ENCODE data around the gene ACTL6A.
"Not testable (repeated sequence)": the region's sequence is repeated elsewhere in the genome, so short reads cannot be mapped to it uniquely, and the experiment has no call there.

- not testable (repeated sequence) for TF ChIP-seq CTCF, POLR2A (IDR thresholded peaks at IDR 0.05)
Measured at GRCh38 chr3:179516461-179517251, 46.1 kb upstream of the ACTL6A start.

Data from thyroid gland (tissue), 4 donors.